ENCODE results near the gene AGAP1. TPM values are rescaled to one million over a fixed set of nuclear protein-coding genes. Genes with fewer than 3 reads are reported as not detected.

The AGAP1 gene
- total RNA-seq, 1 donor from 2014 or later = 43.8 TPM

- H3K9me3 Mint-ChIP-seq (ENCODE audit: unreplicated experiment) = no peaks in the 10 kb centered on the region
- no peaks in the 10 kb centered on the region for H3K27me3 Mint-ChIP-seq (ENCODE audit: unreplicated experiment)
- H3K4me1 Mint-ChIP-seq (ENCODE audit: unreplicated experiment) = no peaks in the 10 kb centered on the region
- DNase-seq (ENCODE audit: extremely low spot score, unreplicated experiment) = no peak
- no peak overlapping the region for H3K4me3 Mint-ChIP-seq (ENCODE audit: unreplicated experiment)
- TF ChIP-seq, protein P1, sequence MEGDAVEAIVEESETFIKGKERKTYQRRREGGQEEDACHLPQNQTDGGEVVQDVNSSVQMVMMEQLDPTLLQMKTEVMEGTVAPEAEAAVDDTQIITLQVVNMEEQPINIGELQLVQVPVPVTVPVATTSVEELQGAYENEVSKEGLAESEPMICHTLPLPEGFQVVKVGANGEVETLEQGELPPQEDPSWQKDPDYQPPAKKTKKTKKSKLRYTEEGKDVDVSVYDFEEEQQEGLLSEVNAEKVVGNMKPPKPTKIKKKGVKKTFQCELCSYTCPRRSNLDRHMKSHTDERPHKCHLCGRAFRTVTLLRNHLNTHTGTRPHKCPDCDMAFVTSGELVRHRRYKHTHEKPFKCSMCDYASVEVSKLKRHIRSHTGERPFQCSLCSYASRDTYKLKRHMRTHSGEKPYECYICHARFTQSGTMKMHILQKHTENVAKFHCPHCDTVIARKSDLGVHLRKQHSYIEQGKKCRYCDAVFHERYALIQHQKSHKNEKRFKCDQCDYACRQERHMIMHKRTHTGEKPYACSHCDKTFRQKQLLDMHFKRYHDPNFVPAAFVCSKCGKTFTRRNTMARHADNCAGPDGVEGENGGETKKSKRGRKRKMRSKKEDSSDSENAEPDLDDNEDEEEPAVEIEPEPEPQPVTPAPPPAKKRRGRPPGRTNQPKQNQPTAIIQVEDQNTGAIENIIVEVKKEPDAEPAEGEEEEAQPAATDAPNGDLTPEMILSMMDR (IDR thresholded peaks at IDR 0.05) = no peak
- no peak overlapping the region for H3K27ac Mint-ChIP-seq (ENCODE audit: unreplicated experiment)
- no peaks in the 10 kb centered on the region for H3K36me3 Mint-ChIP-seq (ENCODE audit: unreplicated experiment)
Measured at GRCh38 chr2:235848946-235849345, 355.1 kb downstream of the AGAP1 start.

- H3K4me3 Mint-ChIP-seq (ENCODE audit: unreplicated experiment) = no peak overlapping the region
- TF ChIP-seq, protein P1 (IDR thresholded peaks at IDR 0.05) = no peak
- no peaks in the 10 kb centered on the region for H3K36me3 Mint-ChIP-seq (ENCODE audit: unreplicated experiment)
- DNase-seq (ENCODE audit: extremely low spot score, unreplicated experiment) = no peak
- no peaks in the 10 kb centered on the region for H3K27me3 Mint-ChIP-seq (ENCODE audit: unreplicated experiment)
- no peaks in the 10 kb centered on the region for H3K4me1 Mint-ChIP-seq (ENCODE audit: unreplicated experiment)
- H3K27ac Mint-ChIP-seq (ENCODE audit: unreplicated experiment) = no peak overlapping the region
- H3K9me3 Mint-ChIP-seq (ENCODE audit: unreplicated experiment) = no peaks in the 10 kb centered on the region
Measured at GRCh38 chr2:235849489-235849888, 355.6 kb downstream of the AGAP1 start.

- Mint-ChIP-seq H3K27me3 (ENCODE audit: unreplicated experiment) (no peaks in the 10 kb centered on the region), H3K9me3 (ENCODE audit: unreplicated experiment) (no peaks in the 10 kb centered on the region), H3K4me1 (ENCODE audit: unreplicated experiment) (no peaks in the 10 kb centered on the region), H3K36me3 (ENCODE audit: unreplicated experiment) (no peaks in the 10 kb centered on the region), H3K27ac (ENCODE audit: unreplicated experiment) (no peak overlapping the region), H3K4me3 (ENCODE audit: unreplicated experiment) (no peak overlapping the region)
- TF ChIP-seq, protein P1 (IDR thresholded peaks at IDR 0.05) = no peak
- DNase-seq (ENCODE audit: extremely low spot score, unreplicated experiment) = no peak
Measured at GRCh38 chr2:235850289-235850688, 356.4 kb downstream of the AGAP1 start.

- no peak overlapping the region for H3K4me3 Mint-ChIP-seq (ENCODE audit: unreplicated experiment)
- H3K27ac Mint-ChIP-seq (ENCODE audit: unreplicated experiment) = no peak overlapping the region
- TF ChIP-seq, protein P1 (IDR thresholded peaks at IDR 0.05) = no peak
- H3K27me3 Mint-ChIP-seq (ENCODE audit: unreplicated experiment) = no peaks in the 10 kb centered on the region
- no peaks in the 10 kb centered on the region for H3K36me3 Mint-ChIP-seq (ENCODE audit: unreplicated experiment)
- no peak for DNase-seq (ENCODE audit: extremely low spot score, unreplicated experiment)
- H3K4me1 Mint-ChIP-seq (ENCODE audit: unreplicated experiment) = no peaks in the 10 kb centered on the region
- no peaks in the 10 kb centered on the region for H3K9me3 Mint-ChIP-seq (ENCODE audit: unreplicated experiment)
Measured at GRCh38 chr2:235850771-235851551, 357.1 kb downstream of the AGAP1 start.

- DNase-seq (ENCODE audit: extremely low spot score, unreplicated experiment) = no peak
- no peaks in the 10 kb centered on the region for H3K27me3 Mint-ChIP-seq (ENCODE audit: unreplicated experiment)
- H3K36me3 Mint-ChIP-seq (ENCODE audit: unreplicated experiment) = no peaks in the 10 kb centered on the region
- H3K27ac Mint-ChIP-seq (ENCODE audit: unreplicated experiment) = no peak overlapping the region
- TF ChIP-seq, protein P1 (IDR thresholded peaks at IDR 0.05) = no peak
- no peak overlapping the region for H3K4me3 Mint-ChIP-seq (ENCODE audit: unreplicated experiment)
- no peaks in the 10 kb centered on the region for H3K4me1 Mint-ChIP-seq (ENCODE audit: unreplicated experiment)
- no peaks in the 10 kb centered on the region for H3K9me3 Mint-ChIP-seq (ENCODE audit: unreplicated experiment)
Measured at GRCh38 chr2:235851828-235852525, 358.1 kb downstream of the AGAP1 start.

Measured in osteocyte (in vitro differentiated cells).